Activated B cell treated with CpG ODN at 0.5 μM for 24 hours (primary cell): ENCODE measurements around the gene MAMLD1. TPM values are rescaled to one million over a fixed set of nuclear protein-coding genes. Genes with fewer than 3 reads are reported as not detected.

Experiments
- ATAC-seq: fragments of 200-7000 bp; cut with Tn5 transposase; one replicate; pipeline ENCODE4 v1.10.0; 2021; ENCODE audit warnings: low read depth, mild to moderate bottlenecking, moderate library complexity
- CTCF ChIA-PET: fragments of 350-600 bp; sonication (Branson Sonifier 250); formaldehyde crosslinking; loops from one replicate; lab custom pipeline; 2021; ENCODE audit warnings: antibody characterized with exemption; lab: Charles Lee
- POLR2A ChIA-PET: fragments of 350-600 bp; sonication (Branson Sonifier 250); formaldehyde crosslinking; loops from one replicate; lab custom pipeline; 2021; ENCODE audit warnings: antibody characterized with exemption; lab: Charles Lee
- DNase-seq: peaks from one replicate; pipeline ENCODE4 v3.0.0; 2022
- H3K27ac Mint-ChIP-seq: one replicate; pipeline ENCODE4 v1.8.0; 2020; ENCODE audit warnings: mixed read lengths
- H3K27me3 Mint-ChIP-seq: one replicate; pipeline ENCODE4 v1.8.0; 2021; ENCODE audit warnings: mixed read lengths
- H3K36me3 Mint-ChIP-seq: one replicate; pipeline ENCODE4 v1.8.0; 2021; ENCODE audit warnings: low read depth, mixed read lengths
- H3K4me1 Mint-ChIP-seq: one replicate; pipeline ENCODE4 v1.8.0; 2021; ENCODE audit warnings: mixed read lengths
- H3K4me3 Mint-ChIP-seq: one replicate; pipeline ENCODE4 v1.8.0; 2020; ENCODE audit warnings: mild to moderate bottlenecking, mixed read lengths
- H3K9me3 Mint-ChIP-seq: one replicate; pipeline ENCODE4 v1.8.0; 2020; ENCODE audit warnings: mixed read lengths
- intact Hi-C: fragments of 100-400 bp; cut with micrococcal nuclease; formaldehyde crosslinking; loops from one replicate; pipeline ENCODE4 v1.15.1; 2024
- total RNA-seq: library from RNA; stranded (reverse); gene quantifications from 2 replicates; pipeline ENCODE4 v1.2.3, GENCODE V29; 2022
- TF ChIP-seq, protein P1 (sequence below): fragments of 200-600 bp; IDR thresholded peaks from one replicate; pipeline ENCODE4 v1.8.0; 2022; ENCODE audit warnings: antibody characterized with exemption, mild to moderate bottlenecking

MAMLD1 gene
- total RNA-seq, 1 donor from 2014 or later = 1.2 TPM

DNA sequence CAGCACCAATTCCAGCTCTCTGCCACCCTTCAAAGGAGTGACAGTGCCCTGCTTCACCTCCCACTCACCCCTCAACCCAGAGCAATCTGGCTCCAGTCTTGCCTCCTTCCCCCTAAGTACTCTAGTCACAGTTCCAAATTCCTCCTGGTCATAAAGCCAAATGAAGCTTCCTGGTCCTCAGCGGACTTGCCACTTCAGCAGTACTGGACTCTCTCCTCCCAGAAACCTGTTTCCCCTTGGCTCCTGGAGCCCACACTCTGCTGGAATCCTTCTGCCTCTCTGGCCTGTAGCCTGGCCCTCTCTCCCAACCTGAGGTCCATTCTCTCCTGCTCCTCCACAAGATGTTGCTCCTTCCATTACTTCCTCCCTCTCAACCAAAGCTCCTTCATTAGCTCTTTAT lies 152.7 kb downstream of the MAMLD1 start:
- Mint-ChIP-seq H3K27ac (no peak overlapping the region), H3K4me1 (no peaks in the 10 kb centered on the region), H3K27me3 (peaks cover 9% of the 10 kb centered on the region), H3K36me3 (no peaks in the 10 kb centered on the region), H3K9me3 (no peaks in the 10 kb centered on the region), H3K4me3 (no peak overlapping the region)
- DNase-seq (no peak), ATAC-seq (no peak)
- intact Hi-C loops = no loop called here
- POLR2A ChIA-PET = no interaction called here
- CTCF ChIA-PET = no interaction called here
- TF ChIP-seq, protein P1, sequence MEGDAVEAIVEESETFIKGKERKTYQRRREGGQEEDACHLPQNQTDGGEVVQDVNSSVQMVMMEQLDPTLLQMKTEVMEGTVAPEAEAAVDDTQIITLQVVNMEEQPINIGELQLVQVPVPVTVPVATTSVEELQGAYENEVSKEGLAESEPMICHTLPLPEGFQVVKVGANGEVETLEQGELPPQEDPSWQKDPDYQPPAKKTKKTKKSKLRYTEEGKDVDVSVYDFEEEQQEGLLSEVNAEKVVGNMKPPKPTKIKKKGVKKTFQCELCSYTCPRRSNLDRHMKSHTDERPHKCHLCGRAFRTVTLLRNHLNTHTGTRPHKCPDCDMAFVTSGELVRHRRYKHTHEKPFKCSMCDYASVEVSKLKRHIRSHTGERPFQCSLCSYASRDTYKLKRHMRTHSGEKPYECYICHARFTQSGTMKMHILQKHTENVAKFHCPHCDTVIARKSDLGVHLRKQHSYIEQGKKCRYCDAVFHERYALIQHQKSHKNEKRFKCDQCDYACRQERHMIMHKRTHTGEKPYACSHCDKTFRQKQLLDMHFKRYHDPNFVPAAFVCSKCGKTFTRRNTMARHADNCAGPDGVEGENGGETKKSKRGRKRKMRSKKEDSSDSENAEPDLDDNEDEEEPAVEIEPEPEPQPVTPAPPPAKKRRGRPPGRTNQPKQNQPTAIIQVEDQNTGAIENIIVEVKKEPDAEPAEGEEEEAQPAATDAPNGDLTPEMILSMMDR = no peak

DNA sequence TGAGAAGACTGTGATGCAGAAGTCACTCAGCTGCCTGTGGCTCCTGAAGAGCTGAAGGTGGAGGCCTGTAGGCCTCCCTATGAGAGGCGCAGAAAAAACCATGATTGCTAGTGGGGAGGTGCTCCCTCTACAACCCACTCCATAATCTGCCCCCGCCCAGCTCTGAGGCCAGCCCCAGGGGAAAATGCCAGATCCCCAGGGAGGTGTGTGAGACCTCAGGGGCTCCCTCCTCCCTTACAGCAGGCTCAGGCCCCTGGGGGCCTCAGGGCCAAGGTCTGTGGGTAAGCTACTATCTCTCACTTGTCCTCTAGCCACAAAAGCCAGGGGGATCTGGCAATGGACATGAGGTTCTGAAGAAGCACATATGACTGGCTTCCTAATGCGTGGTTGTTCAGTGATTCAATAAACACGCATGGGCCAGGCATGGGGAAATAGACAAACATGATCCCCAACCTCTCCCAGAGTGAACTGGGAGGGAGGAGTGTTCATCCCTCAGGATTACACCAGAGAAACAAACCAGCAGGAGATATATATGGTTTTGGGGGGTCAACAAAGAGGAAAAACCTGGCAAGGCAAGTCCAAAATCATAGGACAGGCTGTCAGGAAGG lies 154.3 kb downstream of the MAMLD1 start:
- TF ChIP-seq, protein P1 = no peak
- DNase-seq (no peak), ATAC-seq (no peak)
- H3K27me3 Mint-ChIP-seq = peaks cover 9% of the 10 kb centered on the region
- H3K9me3 Mint-ChIP-seq = no peaks in the 10 kb centered on the region
- no peak overlapping the region for H3K4me3 Mint-ChIP-seq
- no peaks in the 10 kb centered on the region for H3K36me3 Mint-ChIP-seq
- intact Hi-C loops = no loop called here
- H3K4me1 Mint-ChIP-seq = no peaks in the 10 kb centered on the region
- H3K27ac Mint-ChIP-seq = no peak overlapping the region
- ChIA-PET CTCF (no interaction called here), POLR2A (no interaction called here)

DNA sequence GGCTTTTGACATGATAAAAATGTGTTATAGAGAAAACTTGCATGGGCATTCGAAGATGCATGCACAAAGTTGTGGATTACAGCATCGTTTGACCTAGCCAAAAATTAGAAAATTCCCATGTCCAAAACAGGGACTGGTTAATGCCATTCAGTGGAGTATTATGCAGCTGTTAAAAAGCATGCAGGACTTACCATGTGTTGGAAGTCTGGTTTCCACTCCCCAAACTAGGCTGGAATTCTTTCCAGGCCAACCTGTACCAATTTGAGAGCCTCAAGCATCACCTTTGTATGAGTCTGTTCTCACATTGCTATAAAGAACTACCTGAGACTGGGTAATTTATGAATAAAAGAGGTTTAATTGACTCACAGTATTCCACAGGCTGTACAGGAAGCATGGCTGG lies 159.4 kb downstream of the MAMLD1 start:
- ATAC-seq (no peak), DNase-seq (no peak)
- H3K9me3 Mint-ChIP-seq = no peaks in the 10 kb centered on the region
- no peak overlapping the region for H3K27ac Mint-ChIP-seq
- no peaks in the 10 kb centered on the region for H3K27me3 Mint-ChIP-seq
- H3K4me1 Mint-ChIP-seq = no peaks in the 10 kb centered on the region
- H3K4me3 Mint-ChIP-seq = no peak overlapping the region
- TF ChIP-seq, protein P1 = no peak
- intact Hi-C loops = loop anchor here (10.0 kb wide), 1 partner anchor 62 kb away; no protein-coding TSS in a partner anchor
- POLR2A ChIA-PET = no interaction called here
- no peaks in the 10 kb centered on the region for H3K36me3 Mint-ChIP-seq
- CTCF ChIA-PET = no interaction called here

DNA sequence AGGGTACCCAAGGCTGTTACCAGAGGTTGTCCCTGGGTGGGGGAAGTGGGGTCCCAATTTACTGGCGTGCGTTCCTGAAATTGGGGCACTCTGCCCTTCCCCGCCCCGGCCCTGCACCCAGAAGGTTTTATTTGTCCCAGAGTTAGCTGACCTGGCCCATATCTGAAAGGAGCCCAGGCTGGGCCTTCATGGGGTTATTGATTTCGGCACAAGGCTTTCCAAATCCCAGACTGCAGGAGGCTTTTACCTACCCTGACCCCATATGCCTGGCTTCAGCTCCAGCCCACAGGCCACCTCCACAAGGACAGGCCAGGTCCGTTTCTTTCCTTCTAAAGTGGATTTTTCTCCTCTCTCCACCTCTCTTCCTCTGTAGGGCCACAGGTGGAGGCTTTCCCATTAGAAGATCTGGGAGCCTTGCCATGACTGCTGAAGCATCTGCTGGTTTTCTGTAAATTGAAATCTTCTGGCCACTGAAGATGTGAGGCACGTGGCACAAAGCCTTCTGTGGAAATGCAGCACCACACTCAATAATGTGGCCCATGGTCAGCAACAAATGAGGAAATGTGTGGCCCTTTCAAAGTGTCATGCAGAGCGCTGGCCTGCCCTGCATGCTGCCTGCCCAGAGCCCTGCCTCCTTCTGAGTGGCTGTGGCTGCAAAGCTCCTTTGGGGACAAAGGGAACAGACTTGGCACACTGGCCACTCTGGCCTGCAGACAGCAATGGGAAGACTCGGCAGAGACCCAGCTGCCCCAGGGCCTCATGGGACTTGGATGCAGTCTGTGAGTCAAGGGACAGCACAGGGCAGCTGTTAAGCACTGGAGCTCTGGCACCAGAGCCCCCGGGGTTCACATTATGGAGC lies 162.2 kb downstream of the MAMLD1 start:
- no peaks in the 10 kb centered on the region for H3K27me3 Mint-ChIP-seq
- TF ChIP-seq, protein P1 = no peak
- DNase-seq (no peak), ATAC-seq (no peak)
- no peak overlapping the region for H3K27ac Mint-ChIP-seq
- intact Hi-C loops = loop anchor here (10.0 kb wide), 1 partner anchor 60 kb away; no protein-coding TSS in a partner anchor
- H3K4me1 Mint-ChIP-seq = no peaks in the 10 kb centered on the region
- H3K4me3 Mint-ChIP-seq = no peak overlapping the region
- no peaks in the 10 kb centered on the region for H3K36me3 Mint-ChIP-seq
- ChIA-PET POLR2A (no interaction called here), CTCF (no interaction called here)
- H3K9me3 Mint-ChIP-seq = no peaks in the 10 kb centered on the region

DNA sequence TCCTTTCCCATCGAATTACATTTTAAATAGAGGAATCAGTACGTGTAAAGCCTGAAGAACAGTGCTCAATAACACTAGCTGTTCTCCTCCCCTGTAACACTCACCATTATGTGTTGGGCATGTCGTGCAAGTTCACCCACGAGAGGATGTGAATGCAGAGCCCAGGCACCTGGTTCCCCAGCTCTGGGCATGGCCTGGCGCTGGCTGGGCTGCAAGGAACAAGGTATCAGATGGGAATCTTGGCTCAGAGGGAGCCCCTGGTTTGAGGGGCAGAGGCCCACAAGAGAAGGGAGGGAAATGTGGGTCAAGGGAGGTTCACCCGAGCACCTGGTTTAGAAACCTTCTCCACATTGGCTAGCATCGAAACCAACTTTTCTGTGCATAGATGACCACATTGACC lies 163.6 kb downstream of the MAMLD1 start:
- intact Hi-C loops = loop anchor here (10.0 kb wide), 1 partner anchor 58 kb away; no protein-coding TSS in a partner anchor
- ATAC-seq (no peak), DNase-seq (no peak)
- Mint-ChIP-seq H3K27ac (no peak overlapping the region), H3K4me3 (no peak overlapping the region), H3K9me3 (no peaks in the 10 kb centered on the region), H3K27me3 (no peaks in the 10 kb centered on the region), H3K36me3 (no peaks in the 10 kb centered on the region), H3K4me1 (no peaks in the 10 kb centered on the region)
- TF ChIP-seq, protein P1 = no peak
- ChIA-PET POLR2A (no interaction called here), CTCF (no interaction called here)
